Pulmonary artery endothelial cell (primary cell): ENCODE results near the gene CACNA2D1. TPM values are rescaled to one million over a fixed set of nuclear protein-coding genes. Genes with fewer than 3 reads are reported as not detected.

Source experiments
- DNase-seq: peaks from one replicate; pipeline ENCODE4 v3.0.0-alpha.2; 2011; ENCODE audit warnings: low read depth, low spot score
- total RNA-seq: library from RNA; depleted of rRNA; stranded (reverse); fragments of >200 nt; gene quantifications from 2 replicates; pipeline ENCODE4 v1.2.3, GENCODE V29; 2014

The CACNA2D1 gene
- total RNA-seq, 1 donor from 2014 or later = 61.4 TPM

- no peak for DNase-seq
Observed at GRCh38 chr7:81990395-81990794, 453.2 kb downstream of the CACNA2D1 start.

GRCh38 chr7:81986723-81987470, 456.7 kb downstream of the CACNA2D1 start:
- DNase-seq = no peak

- DNase-seq = no peak
Observed at GRCh38 chr7:81983406-81983805, 460.2 kb downstream of the CACNA2D1 start.

GRCh38 chr7:81973117-81973516, 470.5 kb downstream of the CACNA2D1 start:
- DNase-seq = no peak

- no peak for DNase-seq
Observed at GRCh38 chr7:81960026-81960425, 483.6 kb downstream of the CACNA2D1 start.

GRCh38 chr7:81957517-81957916, 486.1 kb downstream of the CACNA2D1 start:
- no peak for DNase-seq

- peak; percentile 3 for DNase-seq
Observed at GRCh38 chr7:81956520-81956919, 487.1 kb downstream of the CACNA2D1 start.

GRCh38 chr7:81949306-81949705, 494.3 kb downstream of the CACNA2D1 start:
- DNase-seq = no peak

GRCh38 chr7:81944058-81944457, 499.5 kb downstream of the CACNA2D1 start:
- DNase-seq = no peak

- DNase-seq = no peak
Observed at GRCh38 chr7:81937091-81937490, 506.5 kb downstream of the CACNA2D1 start.

- DNase-seq = no peak
Observed at GRCh38 chr7:81934596-81935301, 508.8 kb downstream of the CACNA2D1 start.

GRCh38 chr7:81932936-81933335, 510.6 kb downstream of the CACNA2D1 start:
- no peak for DNase-seq

- DNase-seq = no peak
Observed at GRCh38 chr7:81929386-81929785, 514.2 kb downstream of the CACNA2D1 start.

GRCh38 chr7:81926154-81926553, 517.4 kb downstream of the CACNA2D1 start:
- DNase-seq = no peak

- no peak for DNase-seq
Observed at GRCh38 chr7:81925530-81925929, 518.0 kb downstream of the CACNA2D1 start.

- DNase-seq = no peak
Observed at GRCh38 chr7:81924494-81924893, 519.1 kb downstream of the CACNA2D1 start.

- no peak for DNase-seq
Observed at GRCh38 chr7:81919494-81919893, 524.1 kb downstream of the CACNA2D1 start.

- DNase-seq = no peak
Observed at GRCh38 chr7:81908220-81908619, 535.4 kb downstream of the CACNA2D1 start.

- DNase-seq = no peak
Observed at GRCh38 chr7:81903115-81903514, 540.5 kb downstream of the CACNA2D1 start.

GRCh38 chr7:81902536-81902935, 541.0 kb downstream of the CACNA2D1 start:
- no peak for DNase-seq
